GM10248 (cell line): ENCODE measurements around the gene ATP5MC2.

Source experiments
- CTCF ChIA-PET: fragments of 300-600 bp; sonication (Branson Sonifier 250); formaldehyde crosslinking; extraction: SDS; loops from one replicate; lab custom pipeline; 2021; ENCODE audit warnings: antibody characterized with exemption; lab: Yijun Ruan, JAX
- POLR2A ChIA-PET: fragments of 350-650 bp; sonication (Branson Sonifier 250); formaldehyde crosslinking; extraction: SDS; loops from one replicate; lab custom pipeline; 2020; ENCODE audit warnings: antibody characterized with exemption; lab: Yijun Ruan, JAX
- DNase-seq: peaks from one replicate; pipeline ENCODE4 v3.0.0; 2012; ENCODE audit errors: extremely low spot score
- CTCF ChIP-seq: IDR thresholded peaks from 2 replicates; pipeline ENCODE4 v1.5.1; 2012; ENCODE audit warnings: mild to moderate bottlenecking, low read depth; ENCODE audit errors: extremely low read depth, missing control alignments, control extremely low read depth

Gene ATP5MC2

GRCh38 chr12:53714004-53714403 lies 38.1 kb upstream of the ATP5MC2 start:
- TF ChIP-seq CTCF: no peak
- ChIA-PET POLR2A (no interaction called here), CTCF (interaction anchor here (1.0 to 7.3 kb wide), 11 partner anchors 9 to 192 kb away, joined by 3 to 97 read pairs (median 4); partner anchors contain the start of genes ATP5MC2 and CALCOCO1)
- no peak for DNase-seq

GRCh38 chr12:53713516-53713915 lies 37.6 kb upstream of the ATP5MC2 start:
- ChIA-PET CTCF (interaction anchor here (1.0 to 7.3 kb wide), 11 partner anchors 8 to 191 kb away, joined by 3 to 97 read pairs (median 4); partner anchors contain the start of genes ATP5MC2 and CALCOCO1), POLR2A (no interaction called here)
- DNase-seq: no peak

GRCh38 chr12:53712059-53712643 lies 36.3 kb upstream of the ATP5MC2 start:
- ChIA-PET POLR2A (no interaction called here), CTCF (no interaction called here)
- TF ChIP-seq CTCF: no peak
- no peak for DNase-seq

More at GRCh38 chr12:53713516-53713915, 37.6 kb upstream of the ATP5MC2 start:
- no peak for TF ChIP-seq CTCF

GRCh38 chr12:53710091-53710490 lies 34.2 kb upstream of the ATP5MC2 start:
- ChIA-PET CTCF (interaction anchor here (1.2 to 10.0 kb wide), 3 partner anchors 8 to 29 kb away, joined by 3 to 398 read pairs (median 3); no protein-coding TSS in a partner anchor), POLR2A (no interaction called here)

GRCh38 chr12:53709671-53710070 lies 33.8 kb upstream of the ATP5MC2 start:
- CTCF ChIA-PET: interaction anchor here (1.4 to 10.0 kb wide), 2 partner anchors 12 to 29 kb away, joined by 3 to 398 read pairs; no protein-coding TSS in a partner anchor
- POLR2A ChIA-PET: no interaction called here
- DNase-seq: no peak
- TF ChIP-seq CTCF: no peak

More at GRCh38 chr12:53710091-53710490, 34.2 kb upstream of the ATP5MC2 start:
- TF ChIP-seq CTCF: no peak
- no peak for DNase-seq

GRCh38 chr12:53706080-53706479 lies 30.2 kb upstream of the ATP5MC2 start:
- ChIA-PET POLR2A (no interaction called here), CTCF (interaction anchor here (1.1 to 10.0 kb wide), 3 partner anchors 10 to 51 kb away, joined by 3 to 398 read pairs (median 6); no protein-coding TSS in a partner anchor)
- TF ChIP-seq CTCF: no peak
- no peak for DNase-seq
